Lower leg skin (tissue), 4 donors: ENCODE data around the gene SYNGR3. TPM values are rescaled to one million over a fixed set of nuclear protein-coding genes. Genes with fewer than 3 reads are reported as not detected.

Source experiments
- DNase-seq, 2 donors: peaks; one replicate each; pipeline ENCODE4 v3.0.0-alpha.2; 2019; ENCODE audit warnings: low spot score in 2 of 2
- H3K4me3 ChIP-seq: fragments of 200-600 bp; sonication (generic); 2 replicates; pipeline ENCODE4 v1.5.1; 2017; ENCODE audit warnings: mild to moderate bottlenecking, low read depth; ENCODE audit not compliant: poor library complexity, severe bottlenecking
- CTCF ChIP-seq, 3 donors: fragments of 450-650 bp; IDR thresholded peaks; one replicate each; pipeline ENCODE4 v1.5.1; 2016; ENCODE audit warnings: antibody characterized with exemption in 3 of 3, mild to moderate bottlenecking in 3 of 3, moderate library complexity in 2 of 3
- POLR2A ChIP-seq, 2 donors: fragments of 450-650 bp; IDR thresholded peaks; one replicate each; pipeline ENCODE4 v1.6.1; 2016 to 2017; ENCODE audit warnings: antibody characterized with exemption in 2 of 2, mild to moderate bottlenecking in 1 of 2, moderate library complexity in 1 of 2
- WGBS, 2 donors: methylation state at CpG; one replicate each; pipeline ENCODE4 v1.1.5; 2018; 5-methylcytosine and 5-hydroxymethylcytosine counted together
- intact Hi-C: fragments of 100-400 bp; cut with DNase I; formaldehyde crosslinking; loops from one replicate; pipeline ENCODE4 v1.15.0; 2023; ENCODE audit warnings: low total_unique reads
- total RNA-seq, 4 donors: library from RNA; depleted of rRNA; stranded (reverse); fragments of >200 nt; gene quantifications; one replicate each; pipeline ENCODE4 v1.1.0, GENCODE V29; 2016

Gene SYNGR3
- total RNA-seq, 4 donors from 2014 or later, result 0.72 to 1.1 (median 0.78) TPM; not detected in 1

GRCh38 chr16:1976216-1976520 is 13.6 kb upstream of the SYNGR3 start:
- 92 to 95% methylated on average over 8 of the region's 8 CpGs for WGBS, 2 donors
- no peak for DNase-seq
- TF ChIP-seq POLR2A (IDR thresholded peaks at IDR 0.05), result no peak
- intact Hi-C loops, result no loop called here
- H3K4me3 ChIP-seq, result no peak overlapping the region

GRCh38 chr16:1976951-1977874 is 12.6 kb upstream of the SYNGR3 start:
- H3K4me3 ChIP-seq, result no peak overlapping the region
- no peak for DNase-seq
- WGBS, 2 donors, result 90 to 92% methylated on average over 28 to 33 of the region's 33 CpGs
- TF ChIP-seq POLR2A (IDR thresholded peaks at IDR 0.05), result no peak
- no peak for TF ChIP-seq CTCF (IDR thresholded peaks at IDR 0.05)
- intact Hi-C loops, result no loop called here

GRCh38 chr16:1977875-1978268 is 11.9 kb upstream of the SYNGR3 start:
- WGBS, 2 donors, result 92 to 96% methylated on average over 17 to 18 of the region's 18 CpGs
- H3K4me3 ChIP-seq, result no peak overlapping the region
- TF ChIP-seq POLR2A (IDR thresholded peaks at IDR 0.05), result no peak
- no peak for TF ChIP-seq CTCF (IDR thresholded peaks at IDR 0.05)
- no peak for DNase-seq
- intact Hi-C loops, result no loop called here

GRCh38 chr16:1978476-1979120 is 11.2 kb upstream of the SYNGR3 start:
- WGBS, 2 donors, result 61 to 71% methylated on average over 31 to 36 of the region's 37 CpGs
- DNase-seq, result no peak
- intact Hi-C loops, result no loop called here
- TF ChIP-seq CTCF (IDR thresholded peaks at IDR 0.05) (no peak), POLR2A (IDR thresholded peaks at IDR 0.05) (no peak)
- H3K4me3 ChIP-seq, result no peak overlapping the region

GRCh38 chr16:1979271-1980029 is 10.3 kb upstream of the SYNGR3 start:
- TF ChIP-seq POLR2A (IDR thresholded peaks at IDR 0.05) (no peak), CTCF (IDR thresholded peaks at IDR 0.05) (no peak)
- intact Hi-C loops, result no loop called here
- WGBS, 2 donors, result 13 to 26% methylated on average over 12 to 53 of the region's 70 CpGs

More at GRCh38 chr16:1979271-1980029, 10.3 kb upstream of the SYNGR3 start:
- DNase-seq, result peak in 1 of 2 donors; percentile 71
- no peak overlapping the region for H3K4me3 ChIP-seq
